ENCODE measurements around the gene CASTOR1.
A peak's percentile ranks its signal among the peaks of the same experiment; 100 is the strongest.

CASTOR1 gene

GRCh38 chr22:30297991-30298701, 8.8 kb upstream of the CASTOR1 start:
- DNase-seq = peak; percentile 78

GRCh38 chr22:30297276-30297990, 8.1 kb upstream of the CASTOR1 start:
- DNase-seq = no peak

- DNase-seq = no peak
These were observed 7.5 kb upstream of the CASTOR1 start for GRCh38 chr22:30296833-30297232.

GRCh38 chr22:30296324-30296723, 7.0 kb upstream of the CASTOR1 start:
- no peak for DNase-seq

GRCh38 chr22:30295576-30295975, 6.3 kb upstream of the CASTOR1 start:
- no peak for DNase-seq

GRCh38 chr22:30294830-30295229, 5.5 kb upstream of the CASTOR1 start:
- DNase-seq = no peak

GRCh38 chr22:30294066-30294465, 4.8 kb upstream of the CASTOR1 start:
- no peak for DNase-seq

GRCh38 chr22:30293026-30293425, 3.7 kb upstream of the CASTOR1 start:
- DNase-seq = no peak

- no peak for DNase-seq
These were observed 3.0 kb upstream of the CASTOR1 start for GRCh38 chr22:30292069-30292970.

GRCh38 chr22:30291058-30291892, 2.0 kb upstream of the CASTOR1 start:
- peak; percentile 70 for DNase-seq

- DNase-seq = peak; percentile 70
These were observed 1.2 kb upstream of the CASTOR1 start for GRCh38 chr22:30290342-30291057.

GRCh38 chr22:30289980-30290313, 642 bp upstream of the CASTOR1 start:
- DNase-seq = no peak

GRCh38 chr22:30288419-30289140, 725 bp downstream of the CASTOR1 start:
- DNase-seq = no peak

GRCh38 chr22:30287648-30288418, 1.5 kb downstream of the CASTOR1 start:
- DNase-seq = peak; percentile 46

- DNase-seq = peak; percentile 9
These were observed 2.3 kb downstream of the CASTOR1 start for GRCh38 chr22:30286813-30287647.

GRCh38 chr22:30286331-30286730, 3.0 kb downstream of the CASTOR1 start:
- DNase-seq = no peak

GRCh38 chr22:30285846-30286200, 3.5 kb downstream of the CASTOR1 start:
- DNase-seq = no peak

GRCh38 chr22:30285176-30285845, 4.0 kb downstream of the CASTOR1 start:
- DNase-seq = no peak

GRCh38 chr22:30284666-30285065, 4.6 kb downstream of the CASTOR1 start:
- DNase-seq = no peak

All from NCI-H510A treated with DMSO at 0.1 percent for 48 hours (cell line).